Measurements from ENCODE around the gene GABRR2. TPM values are rescaled to one million over a fixed set of nuclear protein-coding genes. Genes with fewer than 3 reads are reported as not detected.

GABRR2 gene
- total RNA-seq, 2 donors from 2014 or later: 0.52 to 1.3 TPM

DNA sequence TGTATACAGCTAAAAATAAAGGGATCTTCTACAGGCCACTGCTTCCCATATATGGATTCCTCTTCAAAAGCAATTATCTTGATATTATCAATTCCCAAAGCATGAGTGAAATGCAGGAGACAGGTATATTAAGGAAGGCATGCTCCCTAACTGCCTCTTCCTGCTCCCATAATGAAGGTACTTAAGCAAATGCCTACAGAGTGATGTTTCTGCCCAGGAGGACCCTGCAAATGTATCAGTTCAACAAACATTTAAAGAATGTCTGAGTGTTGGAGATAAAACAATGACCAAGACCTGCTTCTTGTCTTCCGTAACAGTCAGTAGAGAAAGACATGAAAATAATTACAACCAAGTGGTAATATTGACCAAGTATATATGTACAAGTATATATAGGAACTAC is 33.3 kb upstream of the GABRR2 start:
- WGBS, 2 donors: 96% methylated on average over 1 of the region's 1 CpG
- Histone ChIP-seq H3K27ac (peak overlapping the region in 2 of 4 donors; percentile 16 to 54), H3K9me3 (no peaks in the 10 kb centered on the region), H3K36me3 (replicated peaks in 1 of 2; ENCODE audit: insufficient read depth in 1 of 2, low read depth in 2 of 2) (no peaks in the 10 kb centered on the region), H3K4me1 (peaks cover 58% of the 10 kb centered on the region), H3K27me3 (no peaks in the 10 kb centered on the region), H3K4me3 (no peak overlapping the region)
- no peak for DNase-seq
- intact Hi-C loops (cut with DNase I): no loop called here
- ATAC-seq: no peak
- TF ChIP-seq POLR2A (IDR thresholded peaks at IDR 0.05): no peak
- TF ChIP-seq, protein P1, sequence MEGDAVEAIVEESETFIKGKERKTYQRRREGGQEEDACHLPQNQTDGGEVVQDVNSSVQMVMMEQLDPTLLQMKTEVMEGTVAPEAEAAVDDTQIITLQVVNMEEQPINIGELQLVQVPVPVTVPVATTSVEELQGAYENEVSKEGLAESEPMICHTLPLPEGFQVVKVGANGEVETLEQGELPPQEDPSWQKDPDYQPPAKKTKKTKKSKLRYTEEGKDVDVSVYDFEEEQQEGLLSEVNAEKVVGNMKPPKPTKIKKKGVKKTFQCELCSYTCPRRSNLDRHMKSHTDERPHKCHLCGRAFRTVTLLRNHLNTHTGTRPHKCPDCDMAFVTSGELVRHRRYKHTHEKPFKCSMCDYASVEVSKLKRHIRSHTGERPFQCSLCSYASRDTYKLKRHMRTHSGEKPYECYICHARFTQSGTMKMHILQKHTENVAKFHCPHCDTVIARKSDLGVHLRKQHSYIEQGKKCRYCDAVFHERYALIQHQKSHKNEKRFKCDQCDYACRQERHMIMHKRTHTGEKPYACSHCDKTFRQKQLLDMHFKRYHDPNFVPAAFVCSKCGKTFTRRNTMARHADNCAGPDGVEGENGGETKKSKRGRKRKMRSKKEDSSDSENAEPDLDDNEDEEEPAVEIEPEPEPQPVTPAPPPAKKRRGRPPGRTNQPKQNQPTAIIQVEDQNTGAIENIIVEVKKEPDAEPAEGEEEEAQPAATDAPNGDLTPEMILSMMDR (IDR thresholded peaks at IDR 0.05): no peak

DNA sequence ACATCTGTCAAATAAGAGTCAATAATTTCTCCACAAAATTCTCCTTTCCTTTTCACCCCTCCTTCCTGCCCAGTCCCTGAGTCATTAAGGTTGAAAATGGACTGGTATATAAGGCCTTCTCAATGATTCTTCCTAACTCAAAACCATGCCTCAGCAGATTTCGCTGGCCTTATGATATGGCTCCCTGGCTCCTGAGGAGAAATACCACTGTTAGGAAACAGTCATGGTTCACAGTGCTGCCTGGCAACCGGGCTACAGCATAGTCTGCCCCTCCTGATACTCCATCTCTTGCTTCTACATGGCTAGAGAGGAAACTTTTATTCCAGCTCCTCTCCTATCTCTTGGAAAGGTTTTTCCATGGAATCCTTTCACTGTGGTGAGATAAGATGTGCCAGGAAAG is 32.7 kb upstream of the GABRR2 start:
- no peak for ATAC-seq
- intact Hi-C loops (cut with DNase I): no loop called here
- H3K27me3 ChIP-seq: no peaks in the 10 kb centered on the region
- H3K4me1 ChIP-seq: peaks cover 54% of the 10 kb centered on the region
- H3K9me3 ChIP-seq: no peaks in the 10 kb centered on the region
- 36 to 50% methylated on average over 2 of the region's 2 CpGs for WGBS, 2 donors
- peak overlapping the region in 2 of 4 donors; percentile 16 to 54 for H3K27ac ChIP-seq
- DNase-seq: peak in 3 of 4 donors; percentile 16 to 50 (median 42)
- TF ChIP-seq, protein P1 (IDR thresholded peaks at IDR 0.05): no peak
- TF ChIP-seq POLR2A (IDR thresholded peaks at IDR 0.05): no peak
- no peaks in the 10 kb centered on the region for H3K36me3 ChIP-seq (replicated peaks in 1 of 2; ENCODE audit: insufficient read depth in 1 of 2, low read depth in 2 of 2)
- H3K4me3 ChIP-seq: no peak overlapping the region

DNA sequence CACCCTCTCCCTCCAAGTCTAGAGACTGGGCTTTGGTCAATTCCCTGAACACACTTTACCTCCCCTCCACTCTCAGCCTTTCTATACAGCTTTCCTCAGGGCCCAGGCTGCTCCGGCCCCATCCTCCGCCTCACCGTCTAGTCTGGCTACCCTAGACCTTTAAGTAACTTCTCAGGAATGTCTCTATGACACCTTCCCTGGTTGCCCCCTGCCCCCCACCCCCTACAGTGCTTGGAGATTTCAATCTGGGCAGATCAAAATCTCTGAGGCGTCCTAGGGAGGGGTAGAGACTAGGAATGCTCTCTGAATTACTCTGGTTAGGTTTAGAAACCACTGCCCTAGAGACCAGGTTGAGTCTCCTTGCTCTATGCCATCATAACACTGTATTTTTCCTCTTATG is 31.3 kb upstream of the GABRR2 start:
- Histone ChIP-seq H3K9me3 (no peaks in the 10 kb centered on the region), H3K27ac (no peak overlapping the region), H3K36me3 (replicated peaks in 1 of 2; ENCODE audit: insufficient read depth in 1 of 2, low read depth in 2 of 2) (peaks cover 4 to 5% of the 10 kb centered on the region in 2 donors), H3K27me3 (no peaks in the 10 kb centered on the region), H3K4me3 (no peak overlapping the region), H3K4me1 (peaks cover 52% of the 10 kb centered on the region)
- TF ChIP-seq, protein P1 (IDR thresholded peaks at IDR 0.05): no peak
- TF ChIP-seq POLR2A (IDR thresholded peaks at IDR 0.05): no peak
- intact Hi-C loops (cut with DNase I): no loop called here
- ATAC-seq (no peak), DNase-seq (no peak)
- WGBS, 2 donors: 82 to 88% methylated on average over 4 of the region's 4 CpGs

DNA sequence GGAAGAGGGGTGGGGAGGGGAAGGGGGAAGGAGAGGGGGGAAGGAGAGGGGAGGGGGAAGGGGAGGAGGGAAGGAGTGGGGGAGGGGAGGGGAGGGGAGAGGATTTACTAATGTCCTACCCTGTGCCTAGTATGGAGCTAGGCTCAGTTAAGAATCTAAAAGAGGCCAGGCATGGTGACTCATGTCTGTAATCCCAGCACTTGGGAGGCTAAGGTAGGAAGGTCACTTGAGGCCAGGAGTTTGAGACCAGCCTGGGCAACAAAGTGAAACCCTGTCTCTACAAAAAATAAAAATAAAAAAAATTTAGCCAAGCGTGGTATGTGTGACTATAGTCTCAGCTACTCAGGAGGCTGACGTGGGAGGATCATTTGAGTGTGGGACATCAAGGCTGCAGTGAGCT is 24.5 kb upstream of the GABRR2 start:
- intact Hi-C loops (cut with DNase I): no loop called here
- Histone ChIP-seq H3K27ac (no peak overlapping the region), H3K4me1 (peaks cover 3% of the 10 kb centered on the region), H3K36me3 (replicated peaks in 1 of 2; ENCODE audit: insufficient read depth in 1 of 2, low read depth in 2 of 2) (peaks cover 5 to 19% of the 10 kb centered on the region in 2 donors), H3K4me3 (no peak overlapping the region), H3K9me3 (no peaks in the 10 kb centered on the region), H3K27me3 (no peaks in the 10 kb centered on the region)
- no peak for TF ChIP-seq POLR2A (IDR thresholded peaks at IDR 0.05)
- TF ChIP-seq, protein P1 (IDR thresholded peaks at IDR 0.05): no peak
- WGBS, 2 donors: 84 to 97% methylated on average over 2 of the region's 2 CpGs
- no peak for DNase-seq
- ATAC-seq: no peak

DNA sequence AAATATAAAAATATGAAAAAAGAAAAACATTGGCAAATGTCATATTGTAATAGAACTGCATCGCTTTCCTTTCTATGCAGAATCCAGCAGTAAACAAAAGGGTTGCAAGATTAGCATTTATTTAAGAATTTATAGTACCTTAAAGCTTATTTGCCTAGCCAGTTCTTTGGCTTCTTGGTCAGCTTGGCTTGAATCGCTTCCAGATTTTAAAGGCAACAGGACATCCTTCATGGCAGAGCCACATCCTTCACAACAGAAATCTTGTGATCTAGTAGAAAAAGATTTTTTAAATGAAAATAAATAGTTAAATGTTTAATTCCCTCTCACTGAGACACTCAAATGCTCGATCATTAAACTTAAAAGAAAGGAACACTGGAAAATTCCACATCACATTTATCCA is 20.1 kb upstream of the GABRR2 start:
- Histone ChIP-seq H3K27me3 (no peaks in the 10 kb centered on the region), H3K9me3 (no peaks in the 10 kb centered on the region), H3K4me3 (no peak overlapping the region), H3K36me3 (replicated peaks in 1 of 2; ENCODE audit: insufficient read depth in 1 of 2, low read depth in 2 of 2) (peaks cover 0 to 19% of the 10 kb centered on the region in 2 donors), H3K27ac (no peak overlapping the region), H3K4me1 (no peaks in the 10 kb centered on the region)
- intact Hi-C loops (cut with DNase I): no loop called here
- ATAC-seq: no peak
- TF ChIP-seq, protein P1 (IDR thresholded peaks at IDR 0.05): no peak
- TF ChIP-seq POLR2A (IDR thresholded peaks at IDR 0.05): no peak
- no peak for DNase-seq
- 86 to 88% methylated on average over 3 of the region's 3 CpGs for WGBS, 2 donors
